COR-L47 (cell line): ENCODE measurements around the gene PEX3.
A peak's percentile ranks its signal among the peaks of the same experiment; 100 is the strongest.
"Not testable (repeated sequence)": the region's sequence is repeated elsewhere in the genome, so short reads cannot be mapped to it uniquely, and the experiment has no call there.

Source experiments
- DNase-seq: peaks from one replicate; lab custom pipeline; 2025; lab: John Stamatoyannopoulos, UW

PEX3 gene

DNA sequence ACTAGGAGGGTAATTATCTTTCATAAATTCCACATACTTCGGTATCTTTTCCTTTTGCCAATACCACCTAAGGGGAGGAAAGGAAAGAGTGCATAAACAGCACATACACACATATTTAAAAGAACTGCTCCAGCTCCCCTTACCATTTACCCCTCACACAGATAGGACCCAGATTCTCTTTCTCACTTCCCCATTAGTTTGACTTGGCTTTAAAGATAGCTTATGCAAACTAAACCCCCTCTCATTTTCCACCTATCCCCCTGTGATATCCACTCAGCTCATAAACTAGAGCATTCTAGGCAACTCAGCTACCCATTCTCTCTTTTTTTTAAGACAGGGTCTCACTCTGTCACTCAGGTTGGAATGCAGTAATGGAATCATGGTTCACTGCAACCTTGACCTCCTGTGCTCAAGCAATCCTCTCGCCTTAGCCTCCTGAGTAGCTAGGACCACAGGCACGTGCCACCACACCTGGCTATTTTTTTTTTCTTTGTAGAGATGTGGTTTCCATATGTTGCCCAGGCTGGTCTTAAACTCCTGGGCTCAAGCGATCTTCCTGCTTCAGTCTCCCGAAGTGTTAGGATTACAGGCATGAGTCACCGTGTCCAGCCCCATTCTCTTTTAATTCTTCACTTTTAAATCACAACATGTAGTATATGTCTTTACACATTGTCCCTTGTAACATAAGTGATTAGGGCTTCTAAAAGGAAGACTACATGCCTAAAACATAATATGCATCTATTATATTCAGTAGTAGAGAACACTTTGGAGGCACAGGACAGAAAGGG, 56.9 kb downstream of the PEX3 start:
- no peak for DNase-seq

DNA sequence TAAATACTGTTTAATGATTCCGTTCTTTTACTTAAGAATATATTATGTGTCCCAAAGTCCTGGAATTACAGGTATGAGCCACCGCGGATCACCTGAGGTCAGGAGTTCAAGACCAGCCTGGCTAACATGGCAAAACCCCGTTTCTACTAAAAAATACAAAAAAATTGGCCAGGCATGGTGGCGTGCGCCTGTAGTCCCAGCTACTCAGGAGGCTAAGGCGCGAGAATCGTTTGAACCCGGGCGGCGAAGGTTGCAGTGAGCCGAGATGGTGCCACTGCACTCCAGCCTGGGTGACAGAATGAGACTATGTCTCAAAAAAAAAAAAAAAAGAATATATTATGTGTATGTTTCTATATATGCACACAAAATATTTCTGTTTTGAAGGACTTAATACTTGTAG, 59.7 kb downstream of the PEX3 start:
- DNase-seq, result not testable (repeated sequence)

DNA sequence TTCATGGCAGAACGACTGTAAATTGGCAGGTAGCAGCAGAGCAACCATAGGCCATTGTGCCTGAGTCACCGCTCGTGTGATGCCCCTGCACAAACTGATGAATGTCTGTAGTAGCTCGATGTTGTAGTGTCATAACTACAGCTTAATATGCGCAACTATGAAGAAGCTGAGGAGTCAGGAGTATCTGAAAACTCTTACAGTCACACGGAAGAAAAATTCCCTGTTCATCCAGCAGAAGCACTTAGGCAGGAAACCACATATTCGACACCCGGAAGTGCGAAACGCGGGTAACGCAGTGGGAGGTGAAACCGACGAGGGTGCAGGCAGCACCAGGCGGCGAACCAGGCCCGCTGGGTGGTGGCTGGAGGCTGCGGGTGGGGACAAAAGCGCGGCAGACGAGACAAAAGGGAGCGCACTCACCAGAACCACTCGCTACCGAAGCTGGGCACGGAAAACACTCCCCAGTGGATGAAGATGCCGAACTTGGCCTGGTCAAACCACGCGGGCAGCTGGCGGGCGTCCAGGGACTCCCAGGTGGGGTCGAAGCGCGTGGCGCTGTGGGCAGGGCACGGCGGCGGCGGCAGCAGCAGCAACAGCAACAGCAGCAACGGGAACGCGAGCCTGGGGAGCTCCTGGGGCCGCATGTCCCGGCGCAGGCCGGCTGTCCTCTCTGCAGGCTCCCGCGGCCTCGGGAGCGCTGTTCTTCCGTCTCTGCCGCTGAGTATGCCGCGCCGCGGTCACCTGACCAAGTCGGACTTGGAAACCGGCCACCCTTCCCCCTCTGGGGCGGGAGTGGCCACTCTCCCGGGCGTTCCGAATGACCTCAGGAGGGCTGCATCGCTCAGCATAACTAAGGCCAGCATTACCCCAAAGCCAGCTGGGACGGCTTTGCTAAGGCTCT, 60.6 kb downstream of the PEX3 start, which contains the start of gene FUCA2:
TSS of gene FUCA2 (minus strand) at position 730 of the 901 bp plus-strand sequence. CDS start at position 644, 86 bp downstream.
- DNase-seq, result peak; percentile 62

DNA sequence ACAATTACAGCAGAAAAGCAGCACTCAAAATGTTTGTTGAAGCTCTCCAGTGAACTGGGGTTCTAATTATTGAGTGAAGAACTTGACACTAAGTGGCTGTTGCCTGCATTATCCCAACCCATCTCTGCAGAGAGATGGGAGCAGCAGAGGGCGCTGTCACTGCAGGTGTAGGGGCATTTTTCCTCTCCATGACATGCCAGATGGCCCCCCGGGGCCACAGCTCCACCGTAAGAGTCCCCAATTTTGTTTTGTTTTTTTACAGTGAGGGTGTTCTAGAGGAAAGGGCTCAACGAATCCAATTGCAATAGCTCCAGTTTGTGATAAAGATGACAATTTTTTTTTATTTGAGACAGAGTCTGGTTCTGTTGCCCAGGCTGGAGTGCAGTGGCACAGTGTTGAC, 62.8 kb downstream of the PEX3 start:
- peak; percentile 35 for DNase-seq

DNA sequence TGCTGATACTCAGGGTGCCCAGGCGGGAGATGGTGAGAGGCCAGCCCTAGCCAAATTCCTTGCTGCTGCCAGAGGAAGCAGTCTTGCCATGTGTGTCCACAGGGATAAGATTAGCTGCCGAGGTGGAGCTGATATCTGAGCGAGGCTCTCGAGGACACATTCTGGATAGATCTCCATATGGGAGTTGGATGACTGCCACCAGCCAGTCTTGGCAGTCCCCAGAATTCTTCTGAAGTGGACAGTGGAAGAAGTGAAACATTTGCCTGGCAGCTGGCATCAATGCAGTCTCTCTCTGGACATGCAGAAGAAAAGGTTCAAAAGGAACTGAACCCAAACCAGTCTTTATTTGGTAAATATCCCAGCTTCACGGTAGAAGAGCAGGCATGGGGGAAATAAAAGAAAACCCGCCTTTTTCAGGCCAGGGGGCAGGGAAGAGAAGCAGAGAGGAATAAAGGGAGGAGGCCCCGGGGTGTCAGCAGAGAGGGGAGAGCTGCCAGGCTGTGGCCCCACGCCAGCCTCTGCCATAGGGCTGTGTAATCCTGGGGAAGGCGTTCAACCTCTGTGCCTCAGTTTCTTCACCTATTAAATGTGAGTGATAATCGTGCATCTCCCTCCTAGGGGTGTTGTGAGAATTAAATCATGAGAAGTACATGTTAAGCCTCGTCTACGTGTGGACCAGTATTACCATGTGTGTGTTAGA, 64.6 kb downstream of the PEX3 start:
- DNase-seq, result no peak

DNA sequence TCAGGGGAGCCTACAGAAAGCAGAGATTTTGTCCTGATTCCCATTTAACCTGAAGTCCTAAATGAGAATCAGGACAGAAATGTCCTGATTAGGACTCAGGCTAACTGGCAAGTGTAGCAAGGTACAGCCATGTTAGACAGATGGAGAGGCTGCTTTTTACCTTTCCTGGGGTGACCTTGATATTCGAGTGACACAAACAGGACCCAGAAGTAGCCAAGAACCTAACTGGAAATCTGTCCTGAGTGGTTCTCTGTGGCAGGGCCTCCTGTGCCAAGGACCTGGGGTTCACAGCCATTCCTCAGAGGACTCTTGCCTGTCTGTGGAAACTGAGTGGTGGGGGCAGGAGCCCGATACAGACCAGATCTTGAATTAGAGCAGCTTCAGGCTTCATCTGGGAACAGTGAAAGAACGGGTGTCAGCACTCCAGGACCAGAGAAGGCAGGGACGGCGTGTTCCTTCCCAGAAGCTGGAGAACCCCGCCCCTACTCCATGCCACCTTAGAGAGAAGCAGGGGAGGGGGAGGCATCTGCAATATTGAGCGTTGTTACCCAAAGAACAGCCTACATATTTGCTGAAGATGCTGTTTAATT, 65.3 kb downstream of the PEX3 start:
- DNase-seq, result no peak

DNA sequence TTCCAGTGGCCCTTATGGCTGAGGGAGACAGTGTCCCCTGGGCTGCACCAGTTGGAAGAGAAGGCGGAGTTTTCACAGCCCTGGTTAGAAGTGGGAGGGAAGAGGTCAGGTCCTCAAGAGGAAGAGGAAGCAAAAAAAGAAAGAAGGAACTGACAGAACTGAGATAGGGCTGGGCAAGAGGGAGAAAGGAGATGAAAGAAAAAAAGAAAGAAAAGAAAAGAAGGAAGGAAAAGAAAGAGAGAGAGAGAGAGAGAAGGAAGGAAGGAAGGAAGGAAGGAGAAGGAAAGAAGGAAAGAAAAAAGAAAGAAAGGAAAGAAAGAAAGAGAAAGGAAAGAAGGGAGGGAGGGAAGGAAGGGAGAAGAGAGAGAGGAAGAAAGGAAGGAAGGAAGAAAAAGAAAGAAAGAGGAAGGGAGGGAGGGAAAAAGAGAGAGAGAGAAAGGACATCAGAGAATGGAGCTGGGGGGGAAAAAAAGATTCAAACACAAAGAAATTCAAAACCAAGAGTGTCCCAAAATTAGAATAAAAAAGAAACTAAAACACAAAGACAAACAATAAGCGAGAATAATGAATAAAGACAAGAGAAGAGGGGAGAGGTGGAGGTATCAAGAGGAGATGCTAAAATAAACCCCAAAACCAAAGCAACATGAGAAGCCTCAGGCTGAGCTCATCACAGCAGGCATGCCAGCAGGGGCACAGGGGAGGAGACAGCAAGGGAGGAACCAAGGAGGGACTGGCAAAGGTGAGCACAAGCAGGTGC, 66.3 kb downstream of the PEX3 start:
- DNase-seq, result no peak

DNA sequence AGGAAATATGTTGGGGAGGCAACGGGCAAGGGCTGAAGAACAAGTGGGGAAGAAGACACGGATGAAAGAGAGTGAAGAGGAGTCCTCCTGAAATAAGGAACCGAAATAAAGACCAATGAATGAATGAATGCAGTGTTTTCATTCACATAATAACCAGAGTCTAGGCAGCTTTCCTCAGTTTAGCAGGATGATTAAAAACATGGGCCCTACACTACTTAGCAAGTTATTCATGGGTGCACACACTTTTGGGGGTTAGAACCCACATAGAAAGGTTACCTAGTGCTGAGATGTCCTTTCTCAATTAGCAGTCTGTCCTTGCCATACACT, 66.8 kb downstream of the PEX3 start:
- no peak for DNase-seq

DNA sequence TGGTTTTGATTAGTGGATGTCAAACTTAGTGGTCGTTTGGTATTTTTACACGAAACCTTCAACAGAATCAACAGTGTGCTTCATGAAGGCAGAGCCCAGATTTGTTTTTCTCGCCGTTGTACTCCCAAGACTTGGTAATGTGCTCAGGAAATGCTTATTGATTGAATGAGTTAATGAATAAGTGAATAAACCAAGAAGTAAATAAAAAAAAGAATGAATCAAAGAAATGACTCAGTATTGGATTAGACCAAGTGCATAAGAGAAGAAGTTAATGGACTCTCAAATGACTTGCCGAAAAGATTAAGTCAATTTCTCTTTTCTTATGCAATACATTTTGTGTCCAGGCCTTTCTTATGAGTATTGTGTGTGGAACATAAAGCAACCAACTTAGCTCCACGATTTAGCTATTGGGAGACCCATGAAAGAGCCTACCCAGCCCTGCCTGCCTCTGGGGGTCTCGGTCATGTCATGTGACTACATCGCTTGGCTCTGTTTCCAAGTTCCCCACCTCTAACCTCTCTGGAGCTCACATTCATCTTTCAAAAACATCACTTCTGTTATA, 71.5 kb downstream of the PEX3 start:
- DNase-seq, result no peak

DNA sequence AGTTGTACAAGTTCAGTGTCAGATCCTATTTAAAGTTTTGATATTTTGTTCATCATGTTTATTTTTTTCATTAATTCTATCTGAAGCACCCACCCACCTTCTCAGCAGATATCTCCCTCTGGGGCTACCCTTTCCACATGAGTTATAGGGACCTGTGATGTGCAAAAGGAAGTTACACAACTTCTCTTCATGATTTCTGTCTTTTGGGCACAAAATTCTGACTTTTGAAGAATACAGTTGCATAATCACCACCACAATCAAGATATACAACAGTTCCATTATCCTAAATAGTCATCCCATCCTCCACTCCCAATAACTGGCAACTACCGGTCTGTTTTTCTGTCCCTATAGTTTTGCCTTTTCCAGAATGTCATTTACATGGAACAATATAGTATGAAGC, 74.8 kb downstream of the PEX3 start:
- no peak for DNase-seq

DNA sequence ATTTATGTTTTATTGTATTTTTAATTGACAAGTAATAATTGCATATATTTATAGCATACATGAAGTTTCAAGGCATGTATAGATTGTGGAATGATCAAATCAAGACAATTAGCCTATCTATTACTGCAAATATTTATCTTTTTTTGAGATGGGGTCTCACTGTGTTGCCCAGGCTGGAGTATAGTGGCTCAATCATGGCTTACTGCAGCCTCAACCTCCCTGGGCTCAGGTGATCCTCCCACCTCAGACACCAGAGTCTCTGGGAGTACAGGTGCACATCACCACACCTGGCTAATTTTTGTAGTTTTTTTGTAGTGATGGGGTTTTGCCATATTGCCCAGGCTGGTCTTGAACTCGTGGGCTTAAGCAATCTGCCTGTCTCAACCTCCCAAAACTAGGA, 77.1 kb downstream of the PEX3 start:
- no peak for DNase-seq

DNA sequence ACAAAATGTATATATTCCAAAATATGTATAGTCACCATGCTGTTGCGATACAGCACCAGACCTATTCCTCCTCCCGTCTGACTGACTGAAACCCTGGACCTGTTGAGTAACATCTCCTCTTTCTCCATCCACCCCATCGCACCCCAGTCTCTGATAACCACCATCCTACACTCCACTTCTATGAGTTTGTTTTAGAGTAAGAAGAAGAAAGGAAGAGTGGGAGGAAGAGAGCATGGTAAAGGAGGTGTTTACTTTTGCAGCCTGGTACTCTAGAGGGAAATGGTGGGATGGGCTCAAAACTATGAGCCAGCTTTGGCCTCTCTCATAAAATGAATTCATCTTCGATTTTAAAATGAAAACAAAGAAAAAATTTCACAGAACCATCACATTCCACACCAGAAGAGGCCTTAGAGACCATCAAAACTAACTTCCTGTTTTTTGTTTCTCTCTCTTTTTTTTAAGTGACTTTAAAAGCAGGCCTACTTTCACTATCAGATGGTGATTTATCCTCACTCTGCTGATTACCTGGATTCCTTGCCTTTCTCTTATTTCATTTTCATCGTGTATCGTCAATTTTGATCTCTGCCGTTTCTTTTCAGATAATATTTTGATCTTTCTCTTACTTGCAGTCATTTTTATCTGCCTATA, 77.7 kb downstream of the PEX3 start:
- DNase-seq, result no peak

DNA sequence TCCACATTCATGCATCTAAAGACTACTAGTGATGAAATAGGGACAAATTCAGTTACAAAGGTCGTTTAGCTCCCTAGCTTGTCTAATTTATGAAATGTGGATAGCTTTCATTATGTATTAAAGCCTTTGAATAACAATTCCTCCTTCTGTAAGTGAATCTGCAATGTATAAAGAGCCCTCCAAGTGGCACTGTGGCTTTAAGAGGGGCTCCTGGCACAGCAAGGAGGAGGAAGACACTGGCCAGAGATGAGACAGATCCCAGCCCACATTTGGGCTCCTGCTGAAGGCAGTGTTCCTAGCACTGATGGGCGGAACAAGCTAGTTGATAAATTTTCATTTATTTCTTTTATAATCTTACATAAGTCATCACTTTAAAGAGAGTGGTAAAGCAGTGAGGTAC, 78.5 kb downstream of the PEX3 start:
- no peak for DNase-seq

DNA sequence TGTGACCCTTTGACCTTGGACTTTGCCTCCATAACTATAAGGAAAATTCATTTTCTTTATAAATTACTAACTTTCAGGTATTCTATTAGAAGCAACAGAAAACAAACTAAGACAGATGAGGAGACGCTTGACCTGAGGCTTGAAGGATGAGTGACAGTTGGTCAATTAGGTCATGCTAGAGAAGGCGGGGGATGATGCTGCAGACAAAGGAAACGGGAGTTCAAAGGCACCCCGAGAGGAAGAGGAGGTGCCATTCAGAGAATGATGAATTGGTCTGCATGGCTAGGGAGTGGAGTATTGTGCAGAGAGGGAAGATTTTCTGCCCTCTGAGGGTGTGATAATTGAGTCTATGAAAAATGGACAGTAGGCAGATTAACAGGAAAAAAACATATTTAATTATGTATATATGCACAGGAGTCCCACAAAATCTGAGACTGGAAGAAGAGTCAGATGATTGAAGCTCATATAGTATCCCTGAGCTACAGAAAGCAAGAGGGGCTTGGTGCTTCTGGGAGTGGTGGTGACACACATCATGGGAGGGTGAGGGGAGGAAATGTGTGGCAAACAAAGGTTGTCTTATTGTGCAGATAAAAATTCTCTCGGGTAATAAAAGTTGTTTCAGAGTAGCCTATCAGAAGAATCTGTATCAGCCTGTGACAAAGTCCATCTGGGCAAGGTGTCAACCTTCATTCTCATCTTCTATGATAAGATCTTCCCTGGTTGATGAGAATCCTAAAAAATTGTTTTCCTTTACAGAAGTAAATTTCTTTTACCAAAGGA, 81.3 kb downstream of the PEX3 start:
- DNase-seq, result no peak

DNA sequence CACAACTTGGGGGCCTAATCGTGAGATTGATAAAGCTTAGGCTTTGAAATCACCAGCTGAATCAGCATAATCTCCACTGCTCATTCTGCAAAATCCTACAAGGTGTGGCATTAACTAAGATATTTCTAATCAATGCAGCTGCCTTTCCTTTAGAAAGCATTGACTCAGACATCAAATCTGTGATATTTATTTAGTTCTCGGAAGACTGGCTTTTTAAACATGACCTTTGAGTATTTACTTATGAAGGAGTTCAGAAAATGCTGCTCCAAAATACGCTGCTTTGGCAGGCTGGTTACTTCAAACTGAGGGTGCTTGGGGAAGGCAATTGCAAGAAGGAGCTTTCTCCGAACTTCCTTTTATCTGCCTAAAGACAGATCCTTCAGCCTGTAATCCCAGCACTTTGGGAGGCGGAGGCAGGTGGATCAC, 84.6 kb downstream of the PEX3 start:
- DNase-seq, result no peak

DNA sequence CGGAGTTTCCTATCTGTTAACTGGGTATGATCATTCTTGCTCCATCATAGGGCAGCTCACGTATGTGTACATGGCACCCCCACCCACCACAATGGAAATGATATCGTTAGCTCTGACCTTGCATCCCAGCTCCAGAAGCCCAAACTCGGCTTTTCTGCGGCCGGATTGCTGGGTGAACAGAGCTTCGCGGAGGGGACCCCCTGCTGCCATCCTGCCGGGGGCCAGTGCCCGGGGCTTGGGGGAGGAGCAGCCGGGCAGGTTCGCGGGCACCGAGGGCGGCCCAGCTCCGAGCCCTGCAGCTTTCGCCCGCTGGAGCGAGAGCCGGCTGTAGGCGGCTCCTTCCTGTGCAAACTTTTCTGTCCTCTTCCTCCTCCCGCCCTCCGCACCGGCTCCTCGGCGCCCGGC, 85.9 kb downstream of the PEX3 start:
- DNase-seq, result no peak

DNA sequence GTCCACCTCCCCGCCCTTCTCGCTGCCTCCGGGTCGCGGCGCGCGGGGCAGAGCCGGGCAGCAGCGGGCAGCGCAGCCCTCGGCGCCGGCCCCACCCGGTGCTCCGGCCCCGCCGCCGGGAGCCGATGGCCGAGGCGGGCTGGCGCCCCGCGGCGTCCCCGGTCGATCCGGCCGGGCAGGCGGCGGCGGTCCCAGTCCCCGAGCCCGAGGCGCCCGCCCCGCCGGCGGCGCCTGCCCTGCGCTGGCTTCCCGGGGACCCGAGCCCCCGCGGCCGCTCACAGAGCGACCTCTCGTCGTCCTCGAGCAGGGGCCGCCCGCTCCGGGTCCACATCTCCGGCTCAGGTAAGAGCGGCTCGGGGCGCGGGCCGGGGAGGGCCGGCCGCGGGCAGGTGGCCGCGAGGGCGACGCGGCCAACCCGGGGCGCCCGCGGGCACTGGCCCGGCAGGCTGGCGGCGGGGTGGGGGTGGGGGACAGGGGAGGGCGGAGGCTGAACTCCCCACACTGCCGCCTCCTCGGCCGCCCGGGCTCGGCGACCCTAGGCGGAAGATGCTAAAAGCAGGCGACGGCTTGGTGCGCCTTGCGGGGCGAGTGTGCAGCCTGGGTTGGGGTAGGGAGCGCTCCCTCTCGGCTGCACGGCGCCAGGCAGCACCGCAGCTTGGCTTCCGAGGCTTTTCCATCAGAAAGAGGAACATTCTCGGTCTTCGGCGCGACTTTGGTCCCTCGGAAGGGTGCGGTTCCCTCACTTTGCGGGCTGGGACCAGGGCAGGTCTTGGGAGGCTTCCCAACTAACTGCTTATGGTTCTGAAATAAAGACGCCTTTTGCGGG, 86.5 kb downstream of the PEX3 start:
- no peak for DNase-seq

DNA sequence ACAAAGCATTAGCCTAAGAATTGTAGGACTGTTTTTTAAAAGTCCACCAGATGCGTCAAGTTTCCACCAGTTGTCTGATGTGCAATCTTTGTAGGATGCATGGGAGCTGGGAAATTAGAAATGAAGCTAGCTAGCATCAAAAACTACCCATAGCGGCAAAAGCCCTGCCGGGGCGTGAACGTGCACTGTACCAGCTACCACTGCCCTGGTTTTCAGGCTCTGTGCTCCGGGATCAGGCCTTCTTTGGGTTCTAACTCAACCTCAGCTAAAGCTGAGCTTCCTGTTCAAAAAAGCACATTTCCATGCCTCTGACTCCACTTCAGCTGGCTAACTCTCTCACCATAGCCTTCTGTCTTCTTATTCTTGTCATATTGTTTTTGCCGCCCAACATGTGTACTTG, 87.8 kb downstream of the PEX3 start:
- DNase-seq, result no peak

DNA sequence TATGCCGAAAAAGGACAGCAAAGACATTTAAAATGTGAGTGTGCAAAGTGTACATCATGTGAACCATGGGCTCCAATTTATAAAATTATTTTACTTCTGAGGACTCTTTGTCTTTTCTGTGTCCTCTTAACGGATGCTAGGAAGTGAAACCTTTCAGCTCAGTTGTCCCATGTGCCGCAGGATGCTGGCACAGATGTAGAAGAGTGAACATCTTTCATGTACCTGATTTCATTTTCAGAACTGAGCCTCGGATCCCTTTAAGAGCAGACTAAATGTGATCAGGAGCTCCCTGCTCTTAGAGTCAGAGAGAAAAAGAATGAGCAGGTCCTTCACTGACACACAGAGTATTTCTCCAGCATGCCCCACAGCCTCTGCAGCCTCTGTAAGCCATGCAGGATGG, 88.5 kb downstream of the PEX3 start:
- no peak for DNase-seq
